ENCODE results near the gene CDKAL1. TPM values are rescaled to one million over a fixed set of nuclear protein-coding genes. Genes with fewer than 3 reads are reported as not detected.

The CDKAL1 gene
- polyA plus RNA-seq, 2 of the 4 experiments (the other 2 are of a cell fraction) = 4.7 to 8.3 TPM

- no peak overlapping the region for H3K4me2 ChIP-seq
- DNase-seq (ENCODE audit: low read depth in 1 of 2, low spot score in 1 of 2) = no peak
- H3K4me3 ChIP-seq = no peak overlapping the region
- CTCF ChIA-PET = no interaction called here
- POLR2A ChIA-PET = no interaction called here
- ATAC-seq = no peak
- no peaks in the 10 kb centered on the region for H3K9me3 ChIP-seq
- no peak for TF ChIP-seq POLR2A (IDR thresholded peaks at IDR 0.05; ENCODE audit: low read length)
- no peak for FAIRE-seq
- H3K27ac ChIP-seq = no peak overlapping the region
- no peaks in the 10 kb centered on the region for H3K4me1 ChIP-seq
- 75% methylated on average over 3 of the region's 3 CpGs for WGBS (ENCODE audit: missing lambda C conversion rate)
Measured at GRCh38 chr6:20600831-20601230, 66.6 kb downstream of the CDKAL1 start.

DNA sequence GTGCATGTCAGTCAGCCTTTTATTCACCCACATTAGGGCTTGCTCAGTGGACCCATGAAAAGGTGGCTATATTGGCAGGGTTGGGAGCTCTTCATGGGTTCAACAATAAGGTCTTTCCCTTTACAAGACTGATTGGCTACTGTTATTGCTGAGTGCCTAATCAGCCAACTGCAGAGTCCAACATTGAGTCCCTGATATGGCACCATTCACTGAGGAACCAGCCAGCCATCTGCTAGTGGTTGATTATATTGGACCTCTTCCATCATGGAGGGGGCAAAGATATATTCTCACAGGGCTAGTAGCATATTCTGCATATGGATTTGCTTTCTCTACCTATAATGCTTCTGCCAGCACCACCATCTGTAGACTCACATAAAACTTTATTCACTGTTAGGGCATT lies 69.9 kb downstream of the CDKAL1 start:
- TF ChIP-seq, protein P1, sequence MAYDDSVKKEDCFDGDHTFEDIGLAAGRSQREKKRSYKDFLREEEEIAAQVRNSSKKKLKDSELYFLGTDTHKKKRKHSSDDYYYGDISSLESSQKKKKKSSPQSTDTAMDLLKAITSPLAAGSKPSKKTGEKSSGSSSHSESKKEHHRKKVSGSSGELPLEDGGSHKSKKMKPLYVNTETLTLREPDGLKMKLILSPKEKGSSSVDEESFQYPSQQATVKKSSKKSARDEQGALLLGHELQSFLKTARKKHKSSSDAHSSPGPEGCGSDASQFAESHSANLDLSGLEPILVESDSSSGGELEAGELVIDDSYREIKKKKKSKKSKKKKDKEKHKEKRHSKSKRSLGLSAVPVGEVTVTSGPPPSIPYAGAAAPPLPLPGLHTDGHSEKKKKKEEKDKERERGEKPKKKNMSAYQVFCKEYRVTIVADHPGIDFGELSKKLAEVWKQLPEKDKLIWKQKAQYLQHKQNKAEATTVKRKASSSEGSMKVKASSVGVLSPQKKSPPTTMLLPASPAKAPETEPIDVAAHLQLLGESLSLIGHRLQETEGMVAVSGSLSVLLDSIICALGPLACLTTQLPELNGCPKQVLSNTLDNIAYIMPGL (CRISPR knock-in tag; IDR thresholded peaks at IDR 0.05; ENCODE audit: borderline replicate concordance) = no peak
- TF ChIP-seq MAFK (IDR thresholded peaks at IDR 0.05; ENCODE audit: partially characterized antibody) (no peak), POLR2AphosphoS2 (conservative IDR thresholded peaks at IDR 0.05; ENCODE audit: low read length) (no peak), POLR2A (IDR thresholded peaks at IDR 0.05; ENCODE audit: low read length) (no peak), PHF8 (IDR thresholded peaks at IDR 0.05; ENCODE audit: borderline replicate concordance, low read depth) (no peak), SMC3 (IDR thresholded peaks at IDR 0.05) (no peak), MYC (IDR thresholded peaks at IDR 0.05; ENCODE audit: borderline replicate concordance, low read length) (no peak)
- Histone ChIP-seq H3K4me3 (no peak overlapping the region), H3K4me2 (no peak overlapping the region), H3K4me1 (no peaks in the 10 kb centered on the region), H3K9me3 (no peaks in the 10 kb centered on the region), H3K27ac (no peak overlapping the region)
- ATAC-seq (no peak), DNase-seq (ENCODE audit: low read depth in 1 of 2, low spot score in 1 of 2) (no peak), FAIRE-seq (no peak)
- CTCF ChIA-PET = interaction anchor here (0.5 kb wide), 1 partner anchor 993 kb away, joined by 4 read pairs; no protein-coding TSS in a partner anchor
- POLR2A ChIA-PET = no interaction called here

- H3K9me3 ChIP-seq = no peaks in the 10 kb centered on the region
- CTCF ChIA-PET = no interaction called here
- H3K4me2 ChIP-seq = no peak overlapping the region
- ATAC-seq = no peak
- TF ChIP-seq EP300 (IDR thresholded peaks at IDR 0.05) = no peak
- TF ChIP-seq FOSL2 (IDR thresholded peaks at IDR 0.05) = no peak
- no peak for TF ChIP-seq FOSL2 (CRISPR knock-in tag; IDR thresholded peaks at IDR 0.05)
- no peak for TF ChIP-seq POLR2AphosphoS2 (conservative IDR thresholded peaks at IDR 0.05; ENCODE audit: low read length)
- TF ChIP-seq JUNB (IDR thresholded peaks at IDR 0.05) = no peak
- TF ChIP-seq HDAC2 (IDR thresholded peaks at IDR 0.05) = no peak
- no peak for TF ChIP-seq RFX5 (IDR thresholded peaks at IDR 0.05)
- no peak for TF ChIP-seq NPAS2 (CRISPR knock-in tag; IDR thresholded peaks at IDR 0.05; ENCODE audit: borderline replicate concordance)
- TF ChIP-seq TFCP2L1 (CRISPR knock-in tag; IDR thresholded peaks at IDR 0.05) = no peak
- TF ChIP-seq NR3C1 (IDR thresholded peaks at IDR 0.05) = no peak
- TF ChIP-seq FOXS1 (CRISPR knock-in tag; IDR thresholded peaks at IDR 0.05) = no peak
- no peak for TF ChIP-seq MAFK (IDR thresholded peaks at IDR 0.05; ENCODE audit: partially characterized antibody)
- no peak for TF ChIP-seq ZNF302 (CRISPR knock-in tag; IDR thresholded peaks at IDR 0.05)
- no peak for TF ChIP-seq HEYL (CRISPR knock-in tag; IDR thresholded peaks at IDR 0.05)
- TF ChIP-seq ZSCAN20 (CRISPR knock-in tag; IDR thresholded peaks at IDR 0.05) = no peak
- TF ChIP-seq MAZ (IDR thresholded peaks at IDR 0.05; ENCODE audit: borderline replicate concordance, low read depth, low read length) = no peak
- WGBS (ENCODE audit: missing lambda C conversion rate) = 0% methylated on average over 1 of the region's 1 CpG
- POLR2A ChIA-PET = no interaction called here
- no peak overlapping the region for H3K27ac ChIP-seq
- DNase-seq (ENCODE audit: low read depth in 1 of 2, low spot score in 1 of 2) = no peak
- no peaks in the 10 kb centered on the region for H3K4me1 ChIP-seq
- no peak overlapping the region for H3K4me3 ChIP-seq
- FAIRE-seq = no peak
Measured at GRCh38 chr6:20605061-20605460, 70.8 kb downstream of the CDKAL1 start.

- no peak overlapping the region for H3K27ac ChIP-seq
- ChIA-PET POLR2A (no interaction called here), CTCF (no interaction called here)
- DNase-seq (ENCODE audit: low read depth in 1 of 2, low spot score in 1 of 2) (no peak), FAIRE-seq (no peak), ATAC-seq (no peak)
- TF ChIP-seq, protein P2, sequence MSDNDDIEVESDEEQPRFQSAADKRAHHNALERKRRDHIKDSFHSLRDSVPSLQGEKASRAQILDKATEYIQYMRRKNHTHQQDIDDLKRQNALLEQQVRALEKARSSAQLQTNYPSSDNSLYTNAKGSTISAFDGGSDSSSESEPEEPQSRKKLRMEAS (IDR thresholded peaks at IDR 0.05) = no peak
- TF ChIP-seq HOXA7 (CRISPR knock-in tag; IDR thresholded peaks at IDR 0.05) (no peak), CEBPB (IDR thresholded peaks at IDR 0.05) (no peak), EHF (CRISPR knock-in tag; IDR thresholded peaks at IDR 0.05) (no peak), NFE2L2 (conservative IDR thresholded peaks at IDR 0.05; ENCODE audit: low read length) (no peak), JUNB (IDR thresholded peaks at IDR 0.05) (no peak), HES2 (IDR thresholded peaks at IDR 0.05) (no peak), RARB (CRISPR knock-in tag; IDR thresholded peaks at IDR 0.05) (no peak), TFCP2L1 (CRISPR knock-in tag; IDR thresholded peaks at IDR 0.05) (no peak)
- TF ChIP-seq, protein P3, sequence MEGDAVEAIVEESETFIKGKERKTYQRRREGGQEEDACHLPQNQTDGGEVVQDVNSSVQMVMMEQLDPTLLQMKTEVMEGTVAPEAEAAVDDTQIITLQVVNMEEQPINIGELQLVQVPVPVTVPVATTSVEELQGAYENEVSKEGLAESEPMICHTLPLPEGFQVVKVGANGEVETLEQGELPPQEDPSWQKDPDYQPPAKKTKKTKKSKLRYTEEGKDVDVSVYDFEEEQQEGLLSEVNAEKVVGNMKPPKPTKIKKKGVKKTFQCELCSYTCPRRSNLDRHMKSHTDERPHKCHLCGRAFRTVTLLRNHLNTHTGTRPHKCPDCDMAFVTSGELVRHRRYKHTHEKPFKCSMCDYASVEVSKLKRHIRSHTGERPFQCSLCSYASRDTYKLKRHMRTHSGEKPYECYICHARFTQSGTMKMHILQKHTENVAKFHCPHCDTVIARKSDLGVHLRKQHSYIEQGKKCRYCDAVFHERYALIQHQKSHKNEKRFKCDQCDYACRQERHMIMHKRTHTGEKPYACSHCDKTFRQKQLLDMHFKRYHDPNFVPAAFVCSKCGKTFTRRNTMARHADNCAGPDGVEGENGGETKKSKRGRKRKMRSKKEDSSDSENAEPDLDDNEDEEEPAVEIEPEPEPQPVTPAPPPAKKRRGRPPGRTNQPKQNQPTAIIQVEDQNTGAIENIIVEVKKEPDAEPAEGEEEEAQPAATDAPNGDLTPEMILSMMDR (IDR thresholded peaks at IDR 0.05) = no peak
- TF ChIP-seq, protein P4, sequence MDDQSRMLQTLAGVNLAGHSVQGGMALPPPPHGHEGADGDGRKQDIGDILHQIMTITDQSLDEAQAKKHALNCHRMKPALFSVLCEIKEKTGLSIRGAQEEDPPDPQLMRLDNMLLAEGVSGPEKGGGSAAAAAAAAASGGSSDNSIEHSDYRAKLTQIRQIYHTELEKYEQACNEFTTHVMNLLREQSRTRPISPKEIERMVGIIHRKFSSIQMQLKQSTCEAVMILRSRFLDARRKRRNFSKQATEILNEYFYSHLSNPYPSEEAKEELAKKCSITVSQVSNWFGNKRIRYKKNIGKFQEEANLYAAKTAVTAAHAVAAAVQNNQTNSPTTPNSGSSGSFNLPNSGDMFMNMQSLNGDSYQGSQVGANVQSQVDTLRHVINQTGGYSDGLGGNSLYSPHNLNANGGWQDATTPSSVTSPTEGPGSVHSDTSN (IDR thresholded peaks at IDR 0.05) = no peak
- no peak overlapping the region for H3K4me2 ChIP-seq
- H3K4me1 ChIP-seq = no peaks in the 10 kb centered on the region
- no peak overlapping the region for H3K4me3 ChIP-seq
- WGBS (ENCODE audit: missing lambda C conversion rate) = 87% methylated on average over 3 of the region's 3 CpGs
- no peaks in the 10 kb centered on the region for H3K9me3 ChIP-seq
Measured at GRCh38 chr6:20605581-20605980, 71.3 kb downstream of the CDKAL1 start.
